HCT116 (cell line): ENCODE data around the gene CCDC88C. TPM values are rescaled to one million over a fixed set of nuclear protein-coding genes. Genes with fewer than 3 reads are reported as not detected.

Source experiments
- ATAC-seq: fragments of 200-7000 bp; cut with Tn5 transposase; 2 replicates; pipeline ENCODE4 v1.9.1; 2020; ENCODE audit warnings: mild to moderate bottlenecking, moderate library complexity
- BruUV-seq: library from RNA; stranded (reverse); fragments of 400-500 nt; replicated peaks from 2 replicates; lab custom pipeline; 2021; lab: Mats Ljungman, UMichigan
- CTCF ChIA-PET: fragments of 300-600 bp; sonication (Branson Sonifier 250); formaldehyde crosslinking; loops from one replicate; lab custom pipeline; 2021; ENCODE audit warnings: antibody characterized with exemption; lab: Charles Lee
- POLR2A ChIA-PET: fragments of 300-600, 350-600 bp; sonication (Branson Sonifier 250); formaldehyde crosslinking; loops from one replicate; lab custom pipeline; 2021; ENCODE audit warnings: antibody characterized with exemption; lab: Charles Lee
- RAD21 ChIA-PET, 2 experiments: fragments of 300-600 bp; sonication (Branson Sonifier 250); formaldehyde crosslinking; loops; one replicate each; lab custom pipeline; 2023; ENCODE audit warnings: low total read pairs in 2 of 2; ENCODE audit not compliant: uncharacterized antibody in 2 of 2, unreplicated experiment in 2 of 2, low non-redundant PET in 1 of 2; lab: Charles Lee
- DNase-seq: peaks from one replicate; pipeline ENCODE4 v3.0.0-alpha.2; 2010; ENCODE audit warnings: low read depth, low spot score
- H2AFZ ChIP-seq: fragments of 200-600 bp; shearing (Covaris generic), sonication (generic); 2 replicates; pipeline ENCODE4 v1.6.1; 2017; ENCODE audit warnings: low read depth, mixed run types, mixed read lengths, antibody characterized with exemption, low read length; ENCODE audit not compliant: poor library complexity, severe bottlenecking
- H3K27ac ChIP-seq: 2 replicates; pipeline ENCODE4 v1.5.1; 2012; ENCODE audit warnings: low read depth, low read length
- H3K27me3 ChIP-seq: fragments of 200-600 bp; sonication (generic); 2 replicates; pipeline ENCODE4 v1.6.1; 2016; ENCODE audit warnings: mixed run types, low read length, mixed read lengths; ENCODE audit not compliant: insufficient read depth
- H3K36me3 ChIP-seq, 2 experiments: fragments of 200-500 bp in 1 of 2; fragments of 200-600 bp in 1 of 2; sonication (Bioruptor generic) in 1 of 2; sonication (generic) in 1 of 2; 2 replicates each; pipeline versions ENCODE4 v1.5.1 to v1.6.1; 2014 to 2016; ENCODE audit warnings: low read length in 2 of 2, inconsistent platforms in 1 of 2, mixed read lengths in 1 of 2, mixed run types in 1 of 2; ENCODE audit not compliant: insufficient read depth in 2 of 2, control insufficient read depth in 1 of 2
- H3K4me1 ChIP-seq, 2 experiments: fragments of 200-600 bp in 1 of 2; sonication (generic) in 1 of 2; 2 replicates each; pipeline versions ENCODE4 v1.5.1 to v1.6.1; 2012 to 2017; ENCODE audit warnings: low read length in 2 of 2, inconsistent platforms in 1 of 2, mild to moderate bottlenecking in 1 of 2, mixed read lengths in 1 of 2, mixed run types in 1 of 2, moderate library complexity in 1 of 2; ENCODE audit not compliant: insufficient read depth in 2 of 2, control insufficient read depth in 1 of 2
- H3K4me2 ChIP-seq: fragments of 200-600 bp; sonication (generic); 2 replicates; pipeline ENCODE4 v1.6.1; 2017; ENCODE audit warnings: mixed run types, low read length, mixed read lengths
- H3K4me3 ChIP-seq, 2 experiments: fragments of 200-600 bp in 1 of 2; sonication (generic) in 1 of 2; replicated peaks in 1 of 2; 2 replicates each; pipeline ENCODE4 v1.5.1; 2011 to 2016; ENCODE audit warnings: low read length in 2 of 2, control low read depth in 1 of 2, low read depth in 1 of 2, mild to moderate bottlenecking in 1 of 2, mixed read lengths in 1 of 2, mixed run types in 1 of 2
- H3K79me2 ChIP-seq: fragments of 200-600 bp; sonication (generic); 2 replicates; pipeline ENCODE4 v1.6.1; 2017; ENCODE audit warnings: mild to moderate bottlenecking, mixed run types, low read length, moderate library complexity, mixed read lengths; ENCODE audit not compliant: insufficient read depth
- H3K9ac ChIP-seq: fragments of 200-600 bp; sonication (generic); 2 replicates; pipeline ENCODE4 v1.6.1; 2016; ENCODE audit warnings: low read length, mixed read lengths
- H3K9me2 ChIP-seq: fragments of 200-600 bp; sonication (generic), shearing (Covaris generic); 2 replicates; pipeline ENCODE4 v1.6.1; 2017; ENCODE audit warnings: mixed run types, mild to moderate bottlenecking, moderate library complexity; ENCODE audit not compliant: insufficient read depth
- H3K9me3 ChIP-seq, 2 experiments: fragments of 200-500 bp in 1 of 2; fragments of 200-600 bp in 1 of 2; sonication (Bioruptor generic) in 1 of 2; sonication (generic) in 1 of 2; 2 replicates each; pipeline ENCODE4 v1.6.1; 2014 to 2017; ENCODE audit warnings: low read length in 2 of 2, mixed read lengths in 2 of 2, inconsistent platforms in 1 of 2, low read depth in 1 of 2, mild to moderate bottlenecking in 1 of 2, mixed run types in 1 of 2, moderate library complexity in 1 of 2; ENCODE audit not compliant: control insufficient read depth in 1 of 2, insufficient read depth in 1 of 2
- H4K20me1 ChIP-seq: fragments of 200-600 bp; sonication (generic), shearing (Covaris generic); 2 replicates; pipeline ENCODE4 v1.6.1; 2017; ENCODE audit warnings: mixed run types, mild to moderate bottlenecking, moderate library complexity; ENCODE audit not compliant: insufficient read depth
- CBX3 ChIP-seq: IDR thresholded peaks from 2 replicates; pipeline ENCODE4 v1.6.1; 2012; ENCODE audit warnings: low read depth
- EZH2 ChIP-seq: fragments of 200-600 bp; sonication (generic); IDR thresholded peaks from 2 replicates; pipeline ENCODE4 v1.6.1; 2017; ENCODE audit warnings: antibody characterized with exemption, mixed run types
- FOSL1 ChIP-seq: IDR thresholded peaks from 2 replicates; pipeline ENCODE4 v1.6.1; 2012; ENCODE audit warnings: low read depth
- JUND ChIP-seq: IDR thresholded peaks from 2 replicates; pipeline ENCODE4 v1.6.1; 2012
- MAX ChIP-seq: IDR thresholded peaks from 2 replicates; pipeline ENCODE4 v1.6.1; 2012
- POLR2AphosphoS5 ChIP-seq: IDR thresholded peaks from 2 replicates; pipeline ENCODE4 v1.6.1; 2011; ENCODE audit warnings: mild to moderate bottlenecking, low read depth, low read length, moderate library complexity
- REST ChIP-seq: IDR thresholded peaks from 2 replicates; pipeline ENCODE4 v1.6.1; 2012; ENCODE audit warnings: low read depth
- SIN3A ChIP-seq: IDR thresholded peaks from 2 replicates; pipeline ENCODE4 v1.6.1; 2012; ENCODE audit warnings: low read depth
- SRF ChIP-seq: IDR thresholded peaks from 2 replicates; pipeline ENCODE4 v1.6.1; 2012; ENCODE audit warnings: low read depth
- TCF7L2 ChIP-seq: IDR thresholded peaks from 2 replicates; pipeline ENCODE4 v1.7.0; 2011; ENCODE audit warnings: borderline replicate concordance, inconsistent platforms; ENCODE audit not compliant: insufficient read depth, insufficient read length; ENCODE audit errors: extremely low read depth
- YY1 ChIP-seq: IDR thresholded peaks from 2 replicates; pipeline ENCODE4 v1.6.1; 2011; ENCODE audit warnings: low read length, low read depth, moderate library complexity, mild to moderate bottlenecking; ENCODE audit not compliant: insufficient replicate concordance; ENCODE audit errors: extremely low read depth
- ZFX ChIP-seq: fragments of 450-650 bp; IDR thresholded peaks from 2 replicates; pipeline ENCODE4 v1.6.1; 2017
- ZNF274 ChIP-seq: fragments of 200-500 bp; sonication (Bioruptor generic); IDR thresholded peaks from 2 replicates; pipeline ENCODE4 v1.6.1; 2014; ENCODE audit warnings: mild to moderate bottlenecking, low read depth, low read length, inconsistent platforms
- intact Hi-C: fragments of 100-400 bp; cut with micrococcal nuclease; formaldehyde crosslinking; loops from 2 replicates; pipeline ENCODE4 v1.10.0; 2022
- total RNA-seq: library from RNA; stranded (reverse); gene quantifications from one replicate; pipeline ENCODE4 v1.2.1, GENCODE V29; 2021; ENCODE audit not compliant: unreplicated experiment
- TF ChIP-seq, protein P1 (sequence below), 3 experiments: fragments of 200-600 bp in 1 of 3; sonication (generic) in 1 of 3; IDR thresholded peaks in 2 of 3; conservative IDR thresholded peaks in 1 of 3; 2 replicates each; pipeline ENCODE4 v1.5.1; 2012 to 2017; ENCODE audit warnings: low read depth in 2 of 3, low read length in 2 of 3, antibody characterized with exemption in 1 of 3, borderline replicate concordance in 1 of 3, control low read depth in 1 of 3, mild to moderate bottlenecking in 1 of 3, mixed read lengths in 1 of 3, mixed run types in 1 of 3, moderate library complexity in 1 of 3; ENCODE audit not compliant: insufficient read depth in 1 of 3

CCDC88C gene
- total RNA-seq, 1 experiment from 2014 or later, result 20.8 TPM

DNA sequence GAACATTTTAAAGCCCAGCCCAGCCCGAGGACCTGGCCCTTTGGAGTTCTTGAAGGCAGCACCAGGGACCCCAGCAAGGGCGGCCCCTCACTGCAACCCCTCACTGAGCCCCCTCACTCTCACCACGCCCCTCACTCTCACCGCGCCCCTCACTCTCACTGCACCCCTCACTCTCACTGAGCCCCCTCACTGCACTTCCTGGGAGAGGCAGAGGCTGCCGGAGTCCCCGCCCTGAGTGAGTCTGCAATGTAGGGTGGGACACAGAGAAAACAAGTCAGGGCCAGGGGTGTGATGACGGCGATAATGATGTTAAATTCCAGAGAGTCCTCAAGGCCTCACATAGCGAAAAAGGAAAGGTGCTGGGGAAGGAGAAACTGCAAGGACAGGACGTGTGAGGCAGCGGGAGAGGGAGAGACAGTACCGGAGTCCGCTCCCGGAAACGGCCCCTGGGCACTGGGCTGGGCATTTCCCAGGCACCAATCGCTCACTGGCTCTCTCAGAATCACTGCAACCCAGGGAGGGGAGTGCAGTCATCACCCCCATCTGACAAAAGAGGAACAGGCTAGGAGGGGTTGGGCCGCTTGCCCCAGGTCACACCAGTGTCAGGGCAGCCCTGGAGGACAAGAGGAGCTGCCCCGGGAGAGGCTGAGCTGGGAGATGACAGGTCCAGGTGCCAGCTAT, 24.9 kb downstream of the CCDC88C start:
- ChIA-PET CTCF (no interaction called here), RAD21 (no interaction called here), POLR2A (no interaction called here)
- H3K9me3 ChIP-seq, result no peaks in the 10 kb centered on the region
- ATAC-seq, result no peak
- H3K4me1 ChIP-seq, result no peaks in the 10 kb centered on the region
- no peak overlapping the region for H3K9ac ChIP-seq
- H3K27ac ChIP-seq, result no peak overlapping the region
- peaks cover 3% of the 10 kb centered on the region; the same call in 1 of the 2 replicates for H3K79me2 ChIP-seq
- H2AFZ ChIP-seq, result no peak overlapping the region
- TF ChIP-seq FOSL1, result no peak
- no peak for TF ChIP-seq REST
- no peaks in the 10 kb centered on the region for H4K20me1 ChIP-seq
- no TSS peak for BruUV-seq
- H3K4me2 ChIP-seq, result no peak overlapping the region
- DNase-seq, result no peak
- H3K27me3 ChIP-seq, result no peaks in the 10 kb centered on the region
- H3K36me3 ChIP-seq, result no peaks in the 10 kb centered on the region
- intact Hi-C loops, result no loop called here
- H3K9me2 ChIP-seq, result no peaks in the 10 kb centered on the region
- no peak overlapping the region for H3K4me3 ChIP-seq

- RAD21 ChIA-PET, result no interaction called here
- ATAC-seq (no peak), DNase-seq (no peak)
- Histone ChIP-seq H2AFZ (no peak overlapping the region), H3K9me3 (no peaks in the 10 kb centered on the region), H3K79me2 (peaks cover 3% of the 10 kb centered on the region; the same call in 1 of the 2 replicates), H3K4me2 (no peak overlapping the region), H3K9ac (no peak overlapping the region), H3K4me1 (no peaks in the 10 kb centered on the region), H3K27ac (no peak overlapping the region), H3K4me3 (no peak overlapping the region), H3K36me3 (no peaks in the 10 kb centered on the region), H3K9me2 (no peaks in the 10 kb centered on the region), H3K27me3 (no peaks in the 10 kb centered on the region), H4K20me1 (no peaks in the 10 kb centered on the region)
- CTCF ChIA-PET, result no interaction called here
- no TSS peak for BruUV-seq
- intact Hi-C loops, result no loop called here
- POLR2A ChIA-PET, result no interaction called here
- TF ChIP-seq FOSL1 (no peak), EZH2 (no peak), SRF (no peak), ZNF274 (no peak), MAX (no peak), TCF7L2 (no peak), YY1 (no peak), SIN3A (no peak), POLR2AphosphoS5 (no peak), ZFX (no peak), JUND (no peak), CBX3 (no peak)
- TF ChIP-seq, protein P1, sequence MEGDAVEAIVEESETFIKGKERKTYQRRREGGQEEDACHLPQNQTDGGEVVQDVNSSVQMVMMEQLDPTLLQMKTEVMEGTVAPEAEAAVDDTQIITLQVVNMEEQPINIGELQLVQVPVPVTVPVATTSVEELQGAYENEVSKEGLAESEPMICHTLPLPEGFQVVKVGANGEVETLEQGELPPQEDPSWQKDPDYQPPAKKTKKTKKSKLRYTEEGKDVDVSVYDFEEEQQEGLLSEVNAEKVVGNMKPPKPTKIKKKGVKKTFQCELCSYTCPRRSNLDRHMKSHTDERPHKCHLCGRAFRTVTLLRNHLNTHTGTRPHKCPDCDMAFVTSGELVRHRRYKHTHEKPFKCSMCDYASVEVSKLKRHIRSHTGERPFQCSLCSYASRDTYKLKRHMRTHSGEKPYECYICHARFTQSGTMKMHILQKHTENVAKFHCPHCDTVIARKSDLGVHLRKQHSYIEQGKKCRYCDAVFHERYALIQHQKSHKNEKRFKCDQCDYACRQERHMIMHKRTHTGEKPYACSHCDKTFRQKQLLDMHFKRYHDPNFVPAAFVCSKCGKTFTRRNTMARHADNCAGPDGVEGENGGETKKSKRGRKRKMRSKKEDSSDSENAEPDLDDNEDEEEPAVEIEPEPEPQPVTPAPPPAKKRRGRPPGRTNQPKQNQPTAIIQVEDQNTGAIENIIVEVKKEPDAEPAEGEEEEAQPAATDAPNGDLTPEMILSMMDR (IDR thresholded peaks at IDR 0.05 in 2 of 3, conservative IDR thresholded peaks at IDR 0.05 in 1 of 3; ENCODE audit: borderline replicate concordance in 1 of 3, insufficient read depth in 1 of 3, low read depth in 2 of 3, low read length in 2 of 3), result no peak
Measured at GRCh38 chr14:91390165-91390778, 27.3 kb downstream of the CCDC88C start.
